HCT116 (cell line): ENCODE data around the gene DIAPH3. TPM values are rescaled to one million over a fixed set of nuclear protein-coding genes. Genes with fewer than 3 reads are reported as not detected.

Experiments
- ATAC-seq: fragments of 200-7000 bp; cut with Tn5 transposase; 2 replicates; pipeline ENCODE4 v1.9.1; 2020; ENCODE audit warnings: mild to moderate bottlenecking, moderate library complexity
- BruUV-seq: library from RNA; stranded (reverse); fragments of 400-500 nt; replicated peaks from 2 replicates; lab custom pipeline; 2021; lab: Mats Ljungman, UMichigan
- CTCF ChIA-PET: fragments of 300-600 bp; sonication (Branson Sonifier 250); formaldehyde crosslinking; loops from one replicate; lab custom pipeline; 2021; ENCODE audit warnings: antibody characterized with exemption; lab: Charles Lee
- POLR2A ChIA-PET: fragments of 300-600, 350-600 bp; sonication (Branson Sonifier 250); formaldehyde crosslinking; loops from one replicate; lab custom pipeline; 2021; ENCODE audit warnings: antibody characterized with exemption; lab: Charles Lee
- RAD21 ChIA-PET, 2 experiments: fragments of 300-600 bp; sonication (Branson Sonifier 250); formaldehyde crosslinking; loops; one replicate each; lab custom pipeline; 2023; ENCODE audit warnings: low total read pairs in 2 of 2; ENCODE audit not compliant: uncharacterized antibody in 2 of 2, unreplicated experiment in 2 of 2, low non-redundant PET in 1 of 2; lab: Charles Lee
- DNase-seq: peaks from one replicate; pipeline ENCODE4 v3.0.0-alpha.2; 2010; ENCODE audit warnings: low read depth, low spot score
- H2AFZ ChIP-seq: fragments of 200-600 bp; shearing (Covaris generic), sonication (generic); 2 replicates; pipeline ENCODE4 v1.6.1; 2017; ENCODE audit warnings: low read depth, mixed run types, mixed read lengths, antibody characterized with exemption, low read length; ENCODE audit not compliant: poor library complexity, severe bottlenecking
- H3K27ac ChIP-seq: 2 replicates; pipeline ENCODE4 v1.5.1; 2012; ENCODE audit warnings: low read depth, low read length
- H3K27me3 ChIP-seq: fragments of 200-600 bp; sonication (generic); 2 replicates; pipeline ENCODE4 v1.6.1; 2016; ENCODE audit warnings: mixed run types, low read length, mixed read lengths; ENCODE audit not compliant: insufficient read depth
- H3K36me3 ChIP-seq, 2 experiments: fragments of 200-500 bp in 1 of 2; fragments of 200-600 bp in 1 of 2; sonication (Bioruptor generic) in 1 of 2; sonication (generic) in 1 of 2; 2 replicates each; pipeline versions ENCODE4 v1.5.1 to v1.6.1; 2014 to 2016; ENCODE audit warnings: low read length in 2 of 2, inconsistent platforms in 1 of 2, mixed read lengths in 1 of 2, mixed run types in 1 of 2; ENCODE audit not compliant: insufficient read depth in 2 of 2, control insufficient read depth in 1 of 2
- H3K4me1 ChIP-seq, 2 experiments: fragments of 200-600 bp in 1 of 2; sonication (generic) in 1 of 2; 2 replicates each; pipeline versions ENCODE4 v1.5.1 to v1.6.1; 2012 to 2017; ENCODE audit warnings: low read length in 2 of 2, inconsistent platforms in 1 of 2, mild to moderate bottlenecking in 1 of 2, mixed read lengths in 1 of 2, mixed run types in 1 of 2, moderate library complexity in 1 of 2; ENCODE audit not compliant: insufficient read depth in 2 of 2, control insufficient read depth in 1 of 2
- H3K4me2 ChIP-seq: fragments of 200-600 bp; sonication (generic); 2 replicates; pipeline ENCODE4 v1.6.1; 2017; ENCODE audit warnings: mixed run types, low read length, mixed read lengths
- H3K4me3 ChIP-seq, 2 experiments: fragments of 200-600 bp in 1 of 2; sonication (generic) in 1 of 2; replicated peaks in 1 of 2; 2 replicates each; pipeline ENCODE4 v1.5.1; 2011 to 2016; ENCODE audit warnings: low read length in 2 of 2, control low read depth in 1 of 2, low read depth in 1 of 2, mild to moderate bottlenecking in 1 of 2, mixed read lengths in 1 of 2, mixed run types in 1 of 2
- H3K79me2 ChIP-seq: fragments of 200-600 bp; sonication (generic); 2 replicates; pipeline ENCODE4 v1.6.1; 2017; ENCODE audit warnings: mild to moderate bottlenecking, mixed run types, low read length, moderate library complexity, mixed read lengths; ENCODE audit not compliant: insufficient read depth
- H3K9ac ChIP-seq: fragments of 200-600 bp; sonication (generic); 2 replicates; pipeline ENCODE4 v1.6.1; 2016; ENCODE audit warnings: low read length, mixed read lengths
- H3K9me2 ChIP-seq: fragments of 200-600 bp; sonication (generic), shearing (Covaris generic); 2 replicates; pipeline ENCODE4 v1.6.1; 2017; ENCODE audit warnings: mixed run types, mild to moderate bottlenecking, moderate library complexity; ENCODE audit not compliant: insufficient read depth
- H3K9me3 ChIP-seq, 2 experiments: fragments of 200-500 bp in 1 of 2; fragments of 200-600 bp in 1 of 2; sonication (Bioruptor generic) in 1 of 2; sonication (generic) in 1 of 2; 2 replicates each; pipeline ENCODE4 v1.6.1; 2014 to 2017; ENCODE audit warnings: low read length in 2 of 2, mixed read lengths in 2 of 2, inconsistent platforms in 1 of 2, low read depth in 1 of 2, mild to moderate bottlenecking in 1 of 2, mixed run types in 1 of 2, moderate library complexity in 1 of 2; ENCODE audit not compliant: control insufficient read depth in 1 of 2, insufficient read depth in 1 of 2
- H4K20me1 ChIP-seq: fragments of 200-600 bp; sonication (generic), shearing (Covaris generic); 2 replicates; pipeline ENCODE4 v1.6.1; 2017; ENCODE audit warnings: mixed run types, mild to moderate bottlenecking, moderate library complexity; ENCODE audit not compliant: insufficient read depth
- CTCF ChIP-seq, 3 experiments: fragments of 200-600 bp in 1 of 3; sonication (generic) in 1 of 3; IDR thresholded peaks in 2 of 3; conservative IDR thresholded peaks in 1 of 3; 2 replicates each; pipeline ENCODE4 v1.5.1; 2012 to 2017; ENCODE audit warnings: low read depth in 2 of 3, low read length in 2 of 3, antibody characterized with exemption in 1 of 3, borderline replicate concordance in 1 of 3, control low read depth in 1 of 3, mild to moderate bottlenecking in 1 of 3, mixed read lengths in 1 of 3, mixed run types in 1 of 3, moderate library complexity in 1 of 3; ENCODE audit not compliant: insufficient read depth in 1 of 3
- EZH2phosphoT487 ChIP-seq: fragments of 200-600 bp; IDR thresholded peaks from 2 replicates; pipeline ENCODE4 v1.6.1; 2018; ENCODE audit warnings: antibody characterized with exemption, borderline replicate concordance
- FOSL1 ChIP-seq: IDR thresholded peaks from 2 replicates; pipeline ENCODE4 v1.6.1; 2012; ENCODE audit warnings: low read depth
- REST ChIP-seq: IDR thresholded peaks from 2 replicates; pipeline ENCODE4 v1.6.1; 2012; ENCODE audit warnings: low read depth
- SRF ChIP-seq: IDR thresholded peaks from 2 replicates; pipeline ENCODE4 v1.6.1; 2012; ENCODE audit warnings: low read depth
- ZFX ChIP-seq: fragments of 450-650 bp; IDR thresholded peaks from 2 replicates; pipeline ENCODE4 v1.6.1; 2017
- ZNF274 ChIP-seq: fragments of 200-500 bp; sonication (Bioruptor generic); IDR thresholded peaks from 2 replicates; pipeline ENCODE4 v1.6.1; 2014; ENCODE audit warnings: mild to moderate bottlenecking, low read depth, low read length, inconsistent platforms
- intact Hi-C: fragments of 100-400 bp; cut with micrococcal nuclease; formaldehyde crosslinking; loops from 2 replicates; pipeline ENCODE4 v1.10.0; 2022
- total RNA-seq: library from RNA; stranded (reverse); gene quantifications from one replicate; pipeline ENCODE4 v1.2.1, GENCODE V29; 2021; ENCODE audit not compliant: unreplicated experiment

The DIAPH3 gene
- total RNA-seq, 1 experiment from 2014 or later: 22.8 TPM

DNA sequence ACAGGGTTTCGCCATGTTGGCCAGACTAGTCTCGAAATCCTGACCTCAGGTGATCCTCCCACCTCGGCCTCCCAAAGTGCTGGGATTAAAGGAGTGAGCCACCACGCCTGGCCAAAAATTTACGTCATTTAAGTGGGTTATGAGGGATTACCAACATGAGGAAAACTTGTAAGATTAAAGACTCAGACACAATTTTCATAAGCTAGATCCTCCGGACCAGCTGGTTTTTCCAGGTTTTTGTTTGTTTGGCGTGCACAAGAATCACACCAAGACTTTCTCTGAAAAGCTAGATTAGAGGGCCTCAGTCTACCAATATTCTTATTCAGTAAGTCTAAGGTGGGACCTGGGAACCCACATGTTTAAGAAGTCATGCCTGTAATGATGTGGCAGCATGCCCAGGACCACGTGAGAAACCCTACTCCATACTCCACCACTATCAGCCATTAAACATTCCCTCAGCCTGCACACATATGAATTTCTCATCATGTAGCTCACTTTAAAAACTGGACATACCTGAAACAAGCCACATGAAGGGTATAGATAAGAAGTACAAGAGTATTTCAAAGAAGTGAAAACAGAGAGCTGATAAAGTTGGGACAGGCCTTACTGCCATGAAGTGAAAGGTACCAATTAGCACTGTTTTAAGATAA lies 25.7 kb downstream of the DIAPH3 start:
- Histone ChIP-seq H3K4me2 (no peak overlapping the region), H3K9ac (no peak overlapping the region), H3K36me3 (no peaks in the 10 kb centered on the region), H3K9me2 (no peaks in the 10 kb centered on the region), H3K9me3 (no peaks in the 10 kb centered on the region), H3K79me2 (peaks cover 86% of the 10 kb centered on the region), H3K4me3 (no peak overlapping the region), H3K27ac (no peak overlapping the region), H3K27me3 (no peaks in the 10 kb centered on the region), H2AFZ (no peak overlapping the region), H4K20me1 (no peaks in the 10 kb centered on the region; the same call in 1 of the 2 replicates), H3K4me1 (no peaks in the 10 kb centered on the region)
- CTCF ChIA-PET: no interaction called here
- BruUV-seq: no TSS peak
- DNase-seq: no peak
- no peak for TF ChIP-seq ZFX
- TF ChIP-seq REST: no peak
- no peak for TF ChIP-seq CTCF (IDR thresholded peaks at IDR 0.05 in 2 of 3, conservative IDR thresholded peaks at IDR 0.05 in 1 of 3; ENCODE audit: borderline replicate concordance in 1 of 3, insufficient read depth in 1 of 3, low read depth in 2 of 3, low read length in 2 of 3)
- no peak for TF ChIP-seq FOSL1
- TF ChIP-seq SRF: no peak
- no peak for TF ChIP-seq EZH2phosphoT487
- no peak for TF ChIP-seq ZNF274
- no peak for ATAC-seq
- intact Hi-C loops: no loop called here
- RAD21 ChIA-PET: no interaction called here
- POLR2A ChIA-PET: no interaction called here
